ENCODE data around the gene NFIA. TPM values are rescaled to one million over a fixed set of nuclear protein-coding genes. Genes with fewer than 3 reads are reported as not detected.

Gene NFIA
- total and polyA plus RNA-seq, 9 of the 15 experiments (the other 6 are each of a cell fraction or from before 2014, with no cell fraction given) = 5.3 to 24.9 (median 9.8) TPM

GRCh38 chr1:61420243-61420642 is 337.9 kb downstream of the NFIA start (continued):
- TF ChIP-seq AFF1 (IDR thresholded peaks at IDR 0.05; ENCODE audit: low read depth in 1 of 2, partially characterized antibody in 2 of 2) (no peak), HMBOX1 (IDR thresholded peaks at IDR 0.05) (no peak), NCOA4 (IDR thresholded peaks at IDR 0.05; ENCODE audit: partially characterized antibody) (no peak)
